ENCODE measurements around the gene ESYT1. TPM values are rescaled to one million over a fixed set of nuclear protein-coding genes. Genes with fewer than 3 reads are reported as not detected.

Gene ESYT1
- total and polyA plus RNA-seq, 2 donors (not counting 3 experiments of a cell fraction or from before 2014, with no cell fraction given), result 161 to 234 TPM

- no peak overlapping the region for H3K27ac ChIP-seq (ENCODE audit: insufficient read depth, low read depth, low read length)
- no peaks in the 10 kb centered on the region for H4K20me1 ChIP-seq (replicated peaks; ENCODE audit: control insufficient read depth, extremely low read depth, insufficient read depth, low read length)
- peaks cover 29% of the 10 kb centered on the region for H3K4me1 ChIP-seq (ENCODE audit: control insufficient read depth, extremely low read depth, insufficient read depth, low read length)
- no peak for FAIRE-seq
- H3K27me3 ChIP-seq (ENCODE audit: control insufficient read depth in 2 of 2, insufficient read depth in 2 of 2, low read length in 2 of 2), result no peaks in the 10 kb centered on the region
- H3K9me3 ChIP-seq (replicated peaks; ENCODE audit: control insufficient read depth, insufficient read depth, low read length), result no peaks in the 10 kb centered on the region
- DNase-seq (ENCODE audit: low read depth, low spot score), result no peak
- POLR2A ChIA-PET, result no interaction called here
- H3K9ac ChIP-seq (replicated peaks; ENCODE audit: extremely low read depth, insufficient read depth, low read length), result no peak overlapping the region
- intact Hi-C loops (cut with micrococcal nuclease), result no loop called here
- H3K4me3 ChIP-seq (replicated peaks in 1 of 3; ENCODE audit: insufficient read depth in 1 of 3, low read depth in 1 of 3, low read length in 3 of 3), result no peak overlapping the region
- BruUV-seq (replicated peaks), result no TSS peak
- TF ChIP-seq FOS (IDR thresholded peaks at IDR 0.05; ENCODE audit: borderline replicate concordance, insufficient read depth, low read length), result no peak
- dilution Hi-C loops (cut with MboI; ENCODE audit: extremely low pct_ligation_motif_present, low sequenced_read_pairs), result no loop called here
- H3K36me3 ChIP-seq (ENCODE audit: control insufficient read depth in 2 of 2, extremely low read depth in 1 of 2, insufficient read depth in 2 of 2, low read length in 2 of 2), result peaks cover 12 to 22% of the 10 kb centered on the region in 2 experiments
- H3K4me2 ChIP-seq (ENCODE audit: insufficient read depth, low read length), result no peak overlapping the region
- no peak overlapping the region for H2AFZ ChIP-seq (ENCODE audit: low read depth, low read length)
- H3K9me1 ChIP-seq (replicated peaks; ENCODE audit: control insufficient read depth, extremely low read depth, insufficient read depth, low read length), result no peaks in the 10 kb centered on the region
- H3K79me2 ChIP-seq (ENCODE audit: control insufficient read depth, insufficient read depth, low read length), result no peaks in the 10 kb centered on the region
- CTCF ChIA-PET, result interaction anchor here (2.5 to 5.3 kb wide), 2 partner anchors 18 to 45 kb away, joined by 18 to 30 read pairs; partner anchors contain the start of genes ESYT1 and SMARCC2
These were observed 17.1 kb downstream of the ESYT1 start for GRCh38 chr12:56145217-56145616.

DNA sequence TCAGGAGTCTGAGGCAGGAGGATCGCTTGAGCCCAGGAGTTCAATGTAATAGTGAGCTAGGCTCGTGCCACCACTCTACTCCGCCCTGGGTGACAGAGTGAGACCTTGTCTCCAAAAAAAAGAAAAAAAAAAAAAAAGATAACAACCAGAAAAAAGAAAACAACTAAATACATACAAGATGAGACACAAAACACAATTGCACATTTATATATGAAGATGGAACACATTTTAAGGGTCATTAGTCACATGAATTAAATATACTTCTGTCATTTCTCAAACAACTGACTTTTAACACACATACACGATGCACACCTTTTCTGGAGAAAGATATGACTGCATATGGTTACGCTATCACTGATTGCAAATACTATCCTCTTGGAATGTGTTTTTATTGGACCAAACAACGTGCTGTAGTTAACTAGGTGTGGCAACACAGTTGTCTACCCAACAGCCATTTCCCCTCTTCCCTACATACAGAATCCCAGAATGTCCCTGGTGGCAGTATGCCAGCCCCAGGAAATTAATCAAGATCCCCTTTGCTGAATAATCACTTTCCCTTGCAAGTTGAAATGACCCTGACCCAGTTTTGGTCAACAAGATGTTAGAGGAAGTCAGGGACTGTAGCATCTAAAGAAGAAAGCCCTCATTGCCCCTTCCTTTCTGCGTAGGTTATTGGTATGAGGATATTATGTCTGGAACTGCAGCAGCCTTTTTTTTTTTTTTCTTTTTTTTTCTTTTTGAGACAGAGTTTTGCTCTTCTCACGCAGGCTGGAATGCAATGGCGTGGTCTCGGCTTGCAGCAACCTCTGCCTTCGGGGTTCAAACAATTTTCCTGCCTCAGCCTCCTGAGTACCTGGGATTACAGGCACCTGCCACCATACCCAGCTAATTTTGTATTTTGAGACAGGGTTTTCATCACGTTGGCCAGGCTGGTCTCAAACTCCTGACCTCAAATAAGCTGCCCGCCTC lies 18.7 kb downstream of the ESYT1 start:
- no peaks in the 10 kb centered on the region for H3K27me3 ChIP-seq (ENCODE audit: control insufficient read depth in 2 of 2, insufficient read depth in 2 of 2, low read length in 2 of 2)
- no peak overlapping the region for H2AFZ ChIP-seq (ENCODE audit: low read depth, low read length)
- dilution Hi-C loops (cut with MboI; ENCODE audit: extremely low pct_ligation_motif_present, low sequenced_read_pairs), result no loop called here
- BruUV-seq (replicated peaks), result no TSS peak
- no peak overlapping the region for H3K27ac ChIP-seq (ENCODE audit: insufficient read depth, low read depth, low read length)
- H3K4me1 ChIP-seq (ENCODE audit: control insufficient read depth, extremely low read depth, insufficient read depth, low read length), result peaks cover 32% of the 10 kb centered on the region
- CTCF ChIA-PET, result no interaction called here
- H4K20me1 ChIP-seq (replicated peaks; ENCODE audit: control insufficient read depth, extremely low read depth, insufficient read depth, low read length), result no peaks in the 10 kb centered on the region
- DNase-seq (ENCODE audit: low read depth, low spot score) (peak; percentile 82), FAIRE-seq (peak; percentile 87)
- no peaks in the 10 kb centered on the region for H3K9me3 ChIP-seq (replicated peaks; ENCODE audit: control insufficient read depth, insufficient read depth, low read length)
- H3K79me2 ChIP-seq (ENCODE audit: control insufficient read depth, insufficient read depth, low read length), result no peaks in the 10 kb centered on the region
- peak overlapping the region; percentile 18 for H3K4me2 ChIP-seq (ENCODE audit: insufficient read depth, low read length)
- H3K36me3 ChIP-seq (ENCODE audit: control insufficient read depth in 2 of 2, extremely low read depth in 1 of 2, insufficient read depth in 2 of 2, low read length in 2 of 2), result peaks cover 12 to 17% of the 10 kb centered on the region in 2 experiments
- no peaks in the 10 kb centered on the region for H3K9me1 ChIP-seq (replicated peaks; ENCODE audit: control insufficient read depth, extremely low read depth, insufficient read depth, low read length)
- no peak for TF ChIP-seq MAX (IDR thresholded peaks at IDR 0.05; ENCODE audit: insufficient read depth, insufficient read length)
- peak; percentile 46 for TF ChIP-seq POLR2AphosphoS5 (IDR thresholded peaks at IDR 0.05; ENCODE audit: insufficient read depth, low read depth, low read length)
- peak; percentile 10 for TF ChIP-seq FOS (IDR thresholded peaks at IDR 0.05; ENCODE audit: borderline replicate concordance, insufficient read depth, low read length)
- TF ChIP-seq POLR2A (IDR thresholded peaks at IDR 0.05; ENCODE audit: low read depth, low read length), result peak; percentile 74
- no peak overlapping the region for H3K9ac ChIP-seq (replicated peaks; ENCODE audit: extremely low read depth, insufficient read depth, low read length)
- H3K4me3 ChIP-seq (replicated peaks in 1 of 3; ENCODE audit: insufficient read depth in 1 of 3, low read depth in 1 of 3, low read length in 3 of 3), result no peak overlapping the region
- POLR2A ChIA-PET, result no interaction called here
- intact Hi-C loops (cut with micrococcal nuclease), result no loop called here
